GM21526 (cell line): ENCODE data around the gene GABRG3.

Source experiments
- ATAC-seq: cut with Tn5 transposase; IDR thresholded peaks from one replicate; pipeline ENCODE4 v1.9.1; 2021; ENCODE audit warnings: moderate library complexity; ENCODE audit not compliant: unreplicated experiment, low FRiP score

Gene GABRG3

GRCh38 chr15:27235681-27236080 lies 264.7 kb downstream of the GABRG3 start:
- ATAC-seq = no peak

GRCh38 chr15:27237319-27237939 lies 266.4 kb downstream of the GABRG3 start:
- no peak for ATAC-seq

DNA sequence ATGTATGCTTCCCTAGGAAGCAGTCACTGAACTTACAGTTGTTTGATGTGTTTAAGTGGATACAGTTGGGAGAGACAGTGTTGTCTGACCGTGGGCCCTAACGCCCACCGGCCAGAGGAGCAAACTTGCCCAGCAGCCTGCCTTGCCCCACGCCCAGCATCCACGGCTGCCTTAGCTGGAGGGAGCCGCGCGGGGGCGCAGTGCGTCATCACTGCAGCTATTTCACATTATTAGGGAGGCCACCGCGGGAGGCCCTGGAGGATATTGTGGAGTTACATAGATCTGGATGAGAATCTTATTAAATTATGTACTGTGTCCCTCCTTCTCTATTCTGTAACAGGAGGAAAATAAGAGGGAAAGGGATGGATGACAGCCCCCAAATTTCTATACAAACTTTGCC lies 267.2 kb downstream of the GABRG3 start:
- no peak for ATAC-seq

- no peak for ATAC-seq
These were observed 267.9 kb downstream of the GABRG3 start for GRCh38 chr15:27238707-27239423.

- ATAC-seq = no peak
These were observed 271.0 kb downstream of the GABRG3 start for GRCh38 chr15:27241943-27242342.

- ATAC-seq = no peak
These were observed 273.1 kb downstream of the GABRG3 start for GRCh38 chr15:27244047-27244446.

DNA sequence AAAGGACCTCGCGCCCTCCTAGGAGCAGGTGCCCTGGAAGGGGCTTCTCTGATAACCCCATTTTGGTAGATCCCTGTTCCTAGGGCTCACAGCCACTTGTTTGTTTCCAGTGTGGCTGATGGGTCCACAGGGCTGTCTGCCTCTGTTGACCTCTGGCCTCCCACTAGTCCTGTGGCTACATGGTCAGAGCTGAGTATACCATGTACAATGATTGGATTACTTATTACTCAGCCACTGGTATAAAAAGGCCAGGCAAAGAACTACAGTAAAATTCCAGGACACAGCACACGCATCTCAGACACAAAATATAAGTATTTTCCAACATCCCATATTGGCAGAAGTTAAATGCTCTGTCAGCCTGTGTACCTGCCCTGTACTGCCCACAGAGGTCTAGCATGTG lies 277.3 kb downstream of the GABRG3 start:
- ATAC-seq = no peak

DNA sequence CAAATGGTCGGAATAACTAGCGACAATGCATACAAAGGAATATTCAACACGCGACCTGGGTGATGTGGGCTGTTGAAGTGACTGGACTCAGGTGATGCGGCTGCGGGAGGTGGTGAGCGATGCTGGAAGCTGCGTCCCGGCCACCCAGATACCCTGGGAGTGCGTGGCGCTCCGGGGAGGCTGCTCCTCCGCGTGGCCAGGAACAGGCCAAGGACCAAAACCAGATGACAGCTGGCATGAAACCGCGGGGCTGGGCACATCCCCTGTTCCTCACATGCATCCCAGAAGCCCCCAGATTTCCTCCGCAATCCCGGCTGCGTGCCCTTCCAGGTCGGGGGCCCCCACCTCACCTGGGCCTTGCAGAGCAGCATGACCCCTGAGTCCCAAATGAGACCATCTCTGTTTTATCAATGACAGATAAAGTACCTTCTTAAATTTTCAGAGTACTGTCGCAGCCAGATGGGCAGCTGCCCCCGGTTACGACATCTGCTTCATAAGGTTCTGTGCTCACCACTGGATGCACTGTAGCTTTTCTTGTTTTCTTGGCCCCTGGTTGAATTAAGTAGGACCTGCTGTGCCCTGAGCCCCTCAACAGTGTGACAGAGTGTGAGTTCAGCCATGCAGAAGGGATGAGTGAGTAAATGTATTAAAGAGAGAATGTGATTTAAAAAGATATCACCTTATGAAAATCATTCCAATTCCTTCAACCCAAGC lies 278.2 kb downstream of the GABRG3 start:
- ATAC-seq = no peak

GRCh38 chr15:27249760-27250109 lies 278.8 kb downstream of the GABRG3 start:
- ATAC-seq = no peak

DNA sequence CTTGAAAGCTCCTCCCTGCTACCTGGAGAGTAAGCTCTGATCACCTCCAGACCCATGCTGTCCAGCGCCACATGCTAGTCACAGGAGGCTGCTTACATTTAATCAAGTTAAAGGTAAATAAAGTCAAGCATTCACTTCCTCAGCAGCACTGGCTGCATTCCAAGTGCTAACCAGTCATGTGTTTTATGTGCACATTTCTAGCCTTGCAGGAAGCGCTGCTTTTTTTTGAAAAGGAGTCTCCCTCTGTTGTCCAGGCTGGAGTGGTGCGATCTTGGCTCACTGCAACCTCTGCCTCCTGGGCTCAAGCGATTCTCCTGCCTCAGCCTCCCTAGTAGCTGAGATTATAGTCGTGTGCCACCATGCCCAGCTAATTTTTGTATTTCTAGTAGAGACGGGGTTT lies 279.2 kb downstream of the GABRG3 start:
- no peak for ATAC-seq

DNA sequence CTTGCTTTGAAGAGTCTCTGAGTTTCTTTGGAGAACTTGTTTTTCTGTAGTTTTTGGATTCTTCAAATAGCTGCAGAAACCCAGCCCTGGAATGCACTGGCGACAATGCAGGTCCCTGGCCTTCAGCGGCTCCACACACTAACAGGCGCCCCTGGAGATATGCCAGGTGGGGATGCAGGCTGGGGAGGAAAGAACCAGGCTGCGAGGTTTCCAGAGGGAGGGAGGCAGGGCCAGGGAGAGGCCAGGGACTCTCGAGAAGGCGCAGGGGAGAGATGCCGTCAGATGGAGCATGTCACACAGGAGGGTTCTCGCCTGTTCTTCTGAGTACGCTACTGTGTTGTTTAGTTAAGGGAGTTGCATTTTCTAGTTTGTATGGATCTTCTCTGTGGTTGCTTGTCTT lies 283.1 kb downstream of the GABRG3 start:
- no peak for ATAC-seq

GRCh38 chr15:27254801-27255200 lies 283.8 kb downstream of the GABRG3 start:
- no peak for ATAC-seq

DNA sequence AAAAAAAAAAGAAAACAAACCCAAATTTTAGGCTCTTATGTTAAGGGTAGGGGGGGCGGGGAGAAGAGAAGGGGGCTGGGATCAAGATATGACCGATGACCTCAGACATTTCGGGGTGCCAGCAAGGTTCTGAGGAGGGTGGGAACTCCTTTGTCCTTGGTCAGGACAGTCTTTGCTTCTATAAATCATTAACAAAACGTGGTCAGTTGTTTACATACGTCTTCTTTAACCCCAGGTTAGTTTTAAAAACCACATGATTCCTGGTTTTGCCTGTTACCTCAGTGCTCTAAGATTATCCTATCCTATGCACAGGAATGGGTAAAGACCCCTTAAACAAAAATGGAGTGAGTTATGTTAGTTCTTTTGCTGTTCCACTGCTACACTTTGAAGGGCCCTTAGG lies 285.5 kb downstream of the GABRG3 start:
- no peak for ATAC-seq

DNA sequence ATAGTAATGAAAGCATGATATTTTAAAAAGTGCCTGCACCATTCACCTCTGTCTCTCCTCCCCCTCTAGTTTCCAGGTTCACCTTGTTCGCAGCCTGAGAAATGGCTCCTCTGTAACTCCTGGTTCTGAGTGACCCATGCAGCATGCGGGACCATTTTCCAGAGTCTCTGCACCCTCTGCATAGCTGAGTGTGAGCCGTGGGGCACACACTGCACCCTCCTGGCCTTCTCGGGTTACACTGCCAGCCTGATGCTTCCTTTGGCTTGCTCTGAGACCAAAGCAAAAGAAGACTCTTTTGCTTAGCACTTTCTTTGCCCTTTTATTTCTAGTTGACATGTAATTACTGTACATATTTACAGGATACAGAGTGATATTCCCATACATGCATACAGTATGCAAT lies 287.3 kb downstream of the GABRG3 start:
- no peak for ATAC-seq

DNA sequence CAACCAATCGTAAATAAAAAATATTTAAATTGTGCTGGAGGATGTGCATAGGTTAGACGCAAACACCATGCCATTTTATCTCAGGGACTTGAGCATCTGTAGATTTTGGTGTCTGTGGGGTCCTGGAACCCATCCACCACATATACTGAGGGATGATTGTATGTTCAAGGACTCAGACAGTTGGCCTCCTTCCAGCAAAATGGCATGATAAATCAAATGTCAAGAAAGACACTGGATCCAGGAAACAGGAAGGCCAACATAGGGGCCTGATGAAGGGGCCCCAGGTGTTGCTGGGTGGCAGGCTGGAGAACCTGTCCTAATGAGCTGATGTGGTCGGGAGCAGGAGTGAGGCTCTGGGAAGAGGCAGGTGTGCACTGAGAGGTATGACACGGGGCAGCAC lies 289.5 kb downstream of the GABRG3 start:
- no peak for ATAC-seq

- no peak for ATAC-seq
These were observed 297.9 kb downstream of the GABRG3 start for GRCh38 chr15:27268923-27269322.

- ATAC-seq = no peak
These were observed 300.3 kb downstream of the GABRG3 start for GRCh38 chr15:27271258-27271657.

GRCh38 chr15:27272427-27272826 lies 301.4 kb downstream of the GABRG3 start:
- no peak for ATAC-seq

GRCh38 chr15:27273506-27273905 lies 302.5 kb downstream of the GABRG3 start:
- ATAC-seq = no peak

GRCh38 chr15:27278761-27279160 lies 307.8 kb downstream of the GABRG3 start:
- no peak for ATAC-seq

DNA sequence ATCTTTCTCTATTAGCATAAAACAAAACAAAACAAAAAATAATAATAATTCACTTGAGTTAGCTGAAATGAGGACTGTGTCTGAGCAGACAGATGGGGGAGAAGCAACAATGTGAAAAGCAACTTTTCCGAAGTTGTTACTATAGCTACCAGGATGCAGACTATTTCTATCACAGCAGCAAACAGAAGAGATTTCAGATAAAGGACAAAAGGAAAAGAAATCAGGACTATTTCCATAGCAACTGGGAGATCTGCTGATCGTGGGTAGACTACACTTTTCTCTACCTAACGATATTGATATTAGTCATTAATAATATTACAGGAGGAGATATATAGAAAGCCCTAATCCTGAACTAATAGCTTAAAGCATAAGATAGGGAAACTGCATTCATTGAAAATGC lies 321.7 kb downstream of the GABRG3 start:
- no peak for ATAC-seq

DNA sequence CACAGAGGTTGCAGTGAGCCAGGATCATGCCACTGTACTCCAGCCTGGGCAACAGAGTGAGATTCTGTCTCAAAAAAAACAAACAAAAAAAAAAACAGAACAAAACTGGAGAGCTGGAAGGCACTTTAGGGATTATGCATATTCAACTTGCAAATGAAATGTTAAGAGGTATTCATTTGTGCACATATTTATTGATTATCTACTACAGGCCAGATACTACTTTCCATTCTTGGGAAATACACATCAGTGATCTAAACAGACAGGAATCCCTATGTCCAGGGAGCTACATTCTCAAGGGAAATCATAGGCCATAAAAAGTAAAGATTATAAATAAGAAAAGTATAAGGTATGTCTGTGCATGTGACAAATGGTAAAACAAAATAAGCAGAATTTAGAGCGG lies 322.6 kb downstream of the GABRG3 start:
- no peak for ATAC-seq
